Stimulated activated CD8-positive, alpha-beta memory T cell treated with anti-CD3 and anti-CD28 coated beads, Interleukin-4, amount 100 ng/mL, for 48 hours (primary cell): ENCODE data around the gene ARHGAP30.

Experiments used
- DNase-seq: peaks from one replicate; pipeline ENCODE4 v3.0.0-alpha.2; 2020

ARHGAP30 gene

GRCh38 chr1:161090617-161091016 lies 20.9 kb upstream of the ARHGAP30 start:
- peak; percentile 14 for DNase-seq

- no peak for DNase-seq
These were observed 20.2 kb upstream of the ARHGAP30 start for GRCh38 chr1:161089938-161090337.

GRCh38 chr1:161089251-161089924 lies 19.7 kb upstream of the ARHGAP30 start, which contains the start of gene NECTIN4:
Gene NECTIN4 (minus strand): TSS chr1:161089558. CDS start chr1:161089296, 262 bp downstream.
- peak; percentile 17 for DNase-seq

- DNase-seq: peak; percentile 25
These were observed 19.0 kb upstream of the ARHGAP30 start for GRCh38 chr1:161088587-161089110.

- no peak for DNase-seq
These were observed 16.8 kb upstream of the ARHGAP30 start for GRCh38 chr1:161086457-161086856.

- DNase-seq: no peak
These were observed 15.5 kb upstream of the ARHGAP30 start for GRCh38 chr1:161085165-161085564.

GRCh38 chr1:161084597-161084988 lies 14.9 kb upstream of the ARHGAP30 start:
- DNase-seq: no peak

- DNase-seq: no peak
These were observed 14.3 kb upstream of the ARHGAP30 start for GRCh38 chr1:161083748-161084596.

- no peak for DNase-seq
These were observed 13.5 kb upstream of the ARHGAP30 start for GRCh38 chr1:161082996-161083747.

- no peak for DNase-seq
These were observed 12.8 kb upstream of the ARHGAP30 start for GRCh38 chr1:161082483-161082882.

GRCh38 chr1:161081519-161081918 lies 11.8 kb upstream of the ARHGAP30 start:
- DNase-seq: no peak

GRCh38 chr1:161080441-161081405 lies 11.0 kb upstream of the ARHGAP30 start:
- no peak for DNase-seq

- DNase-seq: no peak
These were observed 9.9 kb upstream of the ARHGAP30 start for GRCh38 chr1:161079436-161080110.

- no peak for DNase-seq
These were observed 7.7 kb upstream of the ARHGAP30 start for GRCh38 chr1:161077426-161077825.

- DNase-seq: no peak
These were observed 6.7 kb upstream of the ARHGAP30 start for GRCh38 chr1:161076410-161076809.

- no peak for DNase-seq
These were observed 5.1 kb upstream of the ARHGAP30 start for GRCh38 chr1:161074676-161075368.

- no peak for DNase-seq
These were observed 3.9 kb upstream of the ARHGAP30 start for GRCh38 chr1:161073474-161074121.

GRCh38 chr1:161072751-161073449 lies 3.2 kb upstream of the ARHGAP30 start:
- DNase-seq: no peak

GRCh38 chr1:161071886-161072371 lies 2.2 kb upstream of the ARHGAP30 start:
- DNase-seq: peak; percentile 62
